ENCODE results near the gene BPIFA3.

BPIFA3 gene

DNA sequence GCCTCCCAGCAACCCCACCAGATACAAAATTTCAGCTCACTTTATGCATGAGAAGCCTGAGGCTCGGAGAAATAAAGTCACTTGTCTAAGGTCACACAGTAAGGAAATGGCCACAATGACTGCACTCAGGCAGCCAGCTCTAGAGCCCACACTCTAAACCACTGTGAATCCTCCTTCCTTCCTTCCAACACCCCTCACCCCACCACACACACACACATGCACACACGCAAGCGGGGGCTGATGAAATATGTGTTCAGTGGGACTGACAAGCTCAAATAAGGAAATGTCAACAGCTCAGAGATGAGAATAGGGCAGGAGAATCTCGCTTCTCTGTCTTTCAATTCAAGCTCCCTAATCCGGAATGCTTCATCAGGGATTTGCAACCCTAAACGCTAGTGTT lies 12.7 kb downstream of the BPIFA3 start:
- no peak for DNase-seq

DNA sequence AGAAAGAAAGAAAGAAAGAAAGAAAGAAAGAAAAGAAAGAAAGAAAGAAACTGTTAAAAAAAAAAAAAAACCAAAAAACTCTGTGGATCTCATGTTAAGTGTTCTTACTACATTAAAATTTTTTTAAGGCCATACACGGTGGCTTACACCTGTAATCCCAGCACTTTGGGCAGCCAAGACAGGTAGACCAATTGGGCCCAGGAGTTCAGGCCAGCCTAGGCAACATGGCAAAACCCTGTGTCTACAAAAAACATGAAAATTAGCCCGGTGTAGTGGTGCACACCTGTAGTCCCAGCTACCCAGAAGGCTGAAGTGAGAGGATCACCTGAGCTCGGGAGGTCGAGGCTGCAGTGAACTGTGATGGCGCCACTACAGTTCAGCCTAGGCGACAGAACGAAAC lies 14.1 kb downstream of the BPIFA3 start:
- no peak for DNase-seq

DNA sequence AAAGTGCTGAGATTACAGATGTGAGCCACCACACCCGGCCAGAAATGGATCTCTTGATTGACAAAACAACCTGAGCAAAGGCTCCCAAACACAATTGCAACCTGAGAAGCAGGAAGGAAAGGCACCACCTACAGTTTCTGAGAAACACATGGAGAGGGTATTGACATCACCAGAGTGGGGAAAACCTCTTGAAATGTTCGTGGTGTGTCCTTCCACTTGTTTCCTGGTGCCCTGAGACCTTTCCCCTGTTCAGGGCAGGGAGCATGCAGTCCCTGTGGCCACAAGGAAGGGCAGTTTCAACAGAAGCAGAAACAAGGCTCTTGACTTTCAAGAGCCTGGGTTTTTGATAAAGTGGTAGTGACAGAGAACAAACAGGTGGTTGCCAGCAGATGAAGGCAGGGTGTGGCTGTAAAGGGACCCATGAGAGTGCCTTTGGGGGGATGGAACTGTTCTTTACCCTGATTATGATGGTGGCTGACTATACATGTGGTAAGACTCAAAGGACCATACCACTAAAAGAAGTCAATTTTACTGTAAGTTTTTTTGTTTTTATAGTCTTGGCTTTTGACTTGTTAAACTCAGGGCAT lies 15.4 kb downstream of the BPIFA3 start:
- no peak for DNase-seq

GRCh38 chr20:33233129-33233774 lies 16.1 kb downstream of the BPIFA3 start:
- DNase-seq: no peak

GRCh38 chr20:33234050-33234449 lies 16.9 kb downstream of the BPIFA3 start:
- DNase-seq: no peak

DNA sequence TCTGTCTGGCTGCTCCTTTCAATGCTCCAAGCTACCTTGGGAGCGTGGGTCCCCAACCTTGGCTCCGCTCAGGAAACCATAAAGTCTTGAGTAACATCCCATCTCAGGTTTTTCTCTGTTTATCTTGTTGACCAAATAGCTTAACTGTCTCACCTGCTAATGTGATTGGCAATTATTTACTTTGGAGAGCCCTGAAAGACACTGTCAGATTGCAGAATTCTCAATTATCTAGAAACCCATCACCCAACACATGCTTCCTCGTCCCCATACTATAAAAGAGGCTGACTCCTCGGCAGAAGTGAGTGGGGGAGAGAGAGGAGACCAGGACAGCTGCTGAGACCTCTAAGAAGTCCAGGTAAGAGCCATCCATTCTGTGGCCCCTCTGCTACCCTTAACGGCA lies 18.5 kb downstream of the BPIFA3 start, which contains the start of gene BPIFA1:
TSS of gene BPIFA1 (plus strand) at position 301 of the 400 bp plus-strand sequence. CDS start 1,716 bp downstream, outside the sequence.
- DNase-seq: no peak

GRCh38 chr20:33236351-33236750 lies 19.2 kb downstream of the BPIFA3 start:
- DNase-seq: no peak

DNA sequence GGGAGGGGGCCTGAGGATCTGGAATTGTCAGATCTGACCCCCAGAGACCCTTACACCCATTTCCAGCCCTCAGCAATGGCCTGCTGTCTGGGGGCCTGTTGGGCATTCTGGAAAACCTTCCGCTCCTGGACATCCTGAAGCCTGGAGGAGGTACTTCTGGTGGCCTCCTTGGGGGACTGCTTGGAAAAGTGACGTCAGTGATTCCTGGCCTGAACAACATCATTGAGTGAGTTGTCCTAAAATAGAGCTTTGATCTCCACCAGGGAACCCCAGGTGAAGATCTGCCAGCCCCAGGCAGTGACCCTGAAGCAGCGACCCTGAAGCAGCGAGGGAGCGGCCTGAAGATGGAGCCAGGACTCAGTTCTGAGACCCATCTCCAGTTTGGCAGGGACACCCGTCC lies 20.8 kb downstream of the BPIFA3 start:
- no peak for DNase-seq

- DNase-seq: no peak
These were observed 22.3 kb downstream of the BPIFA3 start for GRCh38 chr20:33239418-33239817.

DNA sequence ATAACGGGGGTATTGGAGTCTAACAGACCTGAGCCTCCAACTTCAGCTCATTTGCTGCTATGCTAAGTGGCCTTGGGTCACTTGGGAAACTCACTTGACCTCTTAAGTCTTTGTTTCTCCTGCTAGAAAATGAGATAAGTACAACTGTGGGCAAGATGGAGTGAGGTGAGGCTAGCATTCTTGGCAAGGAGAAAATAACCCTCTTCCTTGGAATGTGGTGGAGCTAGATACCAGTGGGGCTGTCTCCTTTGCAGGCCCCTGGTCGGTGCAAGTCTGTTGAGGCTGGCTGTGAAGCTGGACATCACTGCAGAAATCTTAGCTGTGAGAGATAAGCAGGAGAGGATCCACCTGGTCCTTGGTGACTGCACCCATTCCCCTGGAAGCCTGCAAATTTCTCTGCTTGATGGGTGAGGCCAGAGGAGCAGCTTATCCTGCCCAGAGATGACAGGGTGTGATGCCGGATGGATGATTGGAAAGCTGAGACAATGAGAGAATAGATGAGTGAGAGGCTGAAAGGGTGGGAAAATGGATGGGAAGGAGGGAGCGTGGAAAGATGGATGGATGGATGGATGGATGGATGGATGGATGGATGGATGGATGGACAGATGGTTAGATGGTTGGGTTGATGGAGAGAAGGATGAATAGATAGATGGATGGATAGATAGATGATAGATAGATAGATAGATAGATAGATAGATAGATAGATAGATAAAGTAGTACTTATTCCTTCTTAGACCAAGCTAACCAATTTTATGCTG lies 23.0 kb downstream of the BPIFA3 start:
- no peak for DNase-seq

DNA sequence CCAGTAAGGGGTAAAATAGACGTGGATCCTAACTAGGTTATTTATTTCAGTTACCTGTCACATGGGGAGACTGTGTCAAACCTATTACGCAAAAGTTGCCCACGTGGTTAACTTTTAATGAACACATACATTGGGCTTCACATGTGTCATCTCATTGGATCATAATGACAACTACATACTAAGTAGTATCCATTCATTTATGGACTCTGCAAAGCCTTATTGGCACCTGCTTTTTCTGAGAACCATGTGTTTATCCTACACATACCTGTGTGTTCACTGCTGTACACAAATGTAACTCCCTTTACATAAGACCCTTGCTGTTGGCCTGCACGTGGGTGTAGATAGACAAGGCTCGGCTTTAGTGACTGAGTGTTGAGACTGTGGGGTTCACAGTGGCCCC lies 23.8 kb downstream of the BPIFA3 start:
- no peak for DNase-seq

- DNase-seq: no peak
These were observed 25.4 kb downstream of the BPIFA3 start for GRCh38 chr20:33242319-33243100.

- no peak for DNase-seq
These were observed 28.9 kb downstream of the BPIFA3 start for GRCh38 chr20:33246077-33246476.

DNA sequence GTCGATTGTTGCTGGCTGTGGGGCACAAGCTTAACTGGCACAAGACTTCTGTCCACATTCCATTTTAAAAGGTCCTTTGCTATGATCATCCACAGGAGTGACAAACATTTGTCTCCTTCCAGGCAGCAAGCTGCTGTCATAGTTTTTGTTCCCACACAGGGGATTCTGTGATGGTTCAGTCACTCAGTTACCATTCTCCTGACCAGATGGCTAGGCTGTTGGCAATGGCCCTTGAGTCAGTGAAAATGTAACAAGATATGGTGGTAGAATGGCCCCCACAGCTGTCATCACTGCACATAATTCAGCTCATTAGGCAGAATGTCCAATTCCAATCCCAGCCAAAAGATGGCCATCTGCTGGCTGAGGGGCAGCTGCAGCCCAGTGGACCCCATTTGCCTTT lies 32.3 kb downstream of the BPIFA3 start:
- DNase-seq: no peak

- no peak for DNase-seq
These were observed 33.5 kb downstream of the BPIFA3 start for GRCh38 chr20:33250666-33251065.

DNA sequence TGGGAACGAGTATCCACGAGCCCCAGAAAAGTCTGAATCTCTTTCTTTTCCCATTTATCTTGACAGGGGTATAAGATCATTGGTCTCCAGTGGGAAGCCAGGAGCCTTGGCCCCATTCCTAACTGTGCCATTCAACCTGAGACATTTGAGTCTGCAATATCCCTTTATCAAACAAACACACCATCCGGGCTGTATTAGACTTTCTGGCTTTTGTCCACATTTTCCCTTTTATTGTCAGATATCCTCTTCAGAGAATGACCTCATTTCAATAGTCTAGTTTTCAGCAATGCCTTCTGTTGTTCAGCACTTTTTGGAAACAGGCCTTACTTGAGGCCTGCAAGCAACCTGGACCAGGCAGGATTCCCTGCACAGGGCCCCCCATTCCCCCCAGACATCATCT lies 34.3 kb downstream of the BPIFA3 start:
- DNase-seq: no peak

GRCh38 chr20:33252460-33252859 lies 35.3 kb downstream of the BPIFA3 start:
- DNase-seq: no peak

- no peak for DNase-seq
These were observed 37.9 kb downstream of the BPIFA3 start for GRCh38 chr20:33255005-33255404.

DNA sequence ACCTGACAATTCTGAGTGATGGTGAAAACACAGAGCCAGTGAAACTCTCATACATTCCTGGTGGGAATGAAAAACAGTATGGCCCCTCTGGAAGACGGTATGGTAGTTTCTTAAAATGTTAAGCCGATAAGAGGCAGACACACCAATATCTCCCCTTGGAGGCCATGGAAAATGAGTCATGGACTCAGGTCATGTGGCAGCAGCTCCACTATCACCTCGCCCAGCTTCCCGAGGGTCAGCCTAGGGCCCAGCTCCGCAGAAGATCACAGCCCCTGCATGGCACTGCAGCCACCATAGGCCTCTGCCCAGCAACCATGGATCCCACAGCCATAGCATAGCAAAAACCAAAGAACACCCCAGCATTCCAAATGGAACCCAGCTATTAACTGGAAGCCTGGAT lies 40.1 kb downstream of the BPIFA3 start:
- no peak for DNase-seq

DNA sequence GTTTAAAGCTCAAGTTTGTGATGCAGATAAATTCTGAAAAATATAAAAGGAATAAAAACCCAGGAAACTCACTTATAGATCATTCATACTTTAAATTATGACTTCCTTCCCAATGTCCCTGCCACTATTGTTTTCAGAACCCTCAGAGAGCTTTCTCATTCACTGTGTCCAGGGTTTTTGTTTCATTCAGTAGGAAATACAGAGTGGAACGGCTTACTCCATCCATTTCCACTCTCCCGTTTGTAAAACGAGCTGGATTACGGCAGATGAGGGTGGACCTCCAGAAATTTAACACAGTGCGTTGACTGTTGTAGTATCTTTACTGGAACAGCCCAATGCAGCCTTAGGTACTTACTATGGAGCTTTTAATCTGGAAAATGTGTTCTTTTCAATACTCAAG lies 42.2 kb downstream of the BPIFA3 start:
- DNase-seq: no peak

DNA sequence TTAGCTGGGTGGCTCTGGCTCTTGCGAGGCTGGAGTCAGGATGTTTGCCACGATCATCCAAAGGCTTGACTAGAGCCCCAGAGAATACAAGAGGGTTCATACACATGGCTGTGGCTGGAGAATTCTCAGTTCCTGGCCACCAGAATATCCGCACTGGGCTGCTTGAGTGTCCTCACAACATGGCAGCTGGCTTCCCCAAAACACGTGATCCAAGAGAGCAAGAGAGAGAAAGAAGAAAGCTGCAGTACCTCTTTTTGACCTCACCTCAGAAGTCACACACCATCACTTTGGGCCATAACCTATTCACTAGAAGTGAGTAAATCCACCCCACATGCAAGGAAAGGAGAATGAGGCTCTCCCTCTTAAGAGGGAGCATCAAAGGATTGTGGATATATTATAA lies 44.3 kb downstream of the BPIFA3 start:
- DNase-seq: no peak

DNA sequence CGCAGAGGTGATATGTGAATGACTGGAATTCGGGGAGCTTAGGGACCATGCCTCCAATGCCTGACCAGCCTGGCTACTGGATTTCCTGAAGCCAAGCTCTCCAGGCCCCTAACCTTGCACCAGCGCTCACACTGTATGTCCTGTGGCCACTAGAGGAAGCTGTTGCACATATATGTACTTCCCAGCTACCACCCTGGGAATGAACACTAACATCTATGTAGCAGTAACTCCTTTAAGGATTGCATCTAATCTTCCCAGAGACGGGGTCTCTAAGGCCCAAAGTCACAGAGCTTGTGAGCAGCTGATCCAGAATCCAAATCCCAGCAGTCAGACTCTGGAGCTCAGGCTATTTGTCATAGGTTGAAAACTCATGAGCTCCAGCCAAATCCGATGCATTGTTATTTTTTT lies 45.5 kb downstream of the BPIFA3 start:
- DNase-seq: peak; percentile 40

DNA sequence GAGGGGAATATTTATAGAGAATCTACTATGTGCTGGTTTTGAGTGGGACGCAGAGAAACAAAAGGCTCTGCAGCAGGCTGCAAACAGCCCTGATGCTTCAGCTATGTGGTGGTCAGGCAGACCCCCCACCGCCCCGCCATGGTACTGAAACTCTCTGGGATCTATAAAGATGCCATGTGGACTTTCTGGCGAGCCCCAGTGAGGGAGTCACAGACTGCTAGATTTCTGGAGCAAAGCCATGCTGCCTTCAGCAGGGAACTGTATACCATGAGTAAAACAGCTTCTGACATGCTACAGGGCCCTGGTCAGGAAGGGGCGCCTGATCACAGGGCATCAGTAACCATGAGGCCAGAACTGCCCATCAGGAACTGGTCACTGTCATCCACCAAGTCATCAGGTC lies 46.6 kb downstream of the BPIFA3 start:
- no peak for DNase-seq
